Activated CD4-positive, alpha-beta T cell treated with anti-CD3 and anti-CD28 coated beads for 4 hours (primary cell): ENCODE data around the gene TMEM131L.
"Not testable (repeated sequence)": the region's sequence is repeated elsewhere in the genome, so short reads cannot be mapped to it uniquely, and the experiment has no call there.

Experiments
- DNase-seq, 2 donors: peaks; one replicate each; pipeline ENCODE4 v3.0.0-alpha.2; 2020

The TMEM131L gene

GRCh38 chr4:153448003-153448731, 18.0 kb upstream of the TMEM131L start:
- DNase-seq: no peak

- no peak for DNase-seq
Observed at GRCh38 chr4:153449338-153449737, 16.8 kb upstream of the TMEM131L start.

DNA sequence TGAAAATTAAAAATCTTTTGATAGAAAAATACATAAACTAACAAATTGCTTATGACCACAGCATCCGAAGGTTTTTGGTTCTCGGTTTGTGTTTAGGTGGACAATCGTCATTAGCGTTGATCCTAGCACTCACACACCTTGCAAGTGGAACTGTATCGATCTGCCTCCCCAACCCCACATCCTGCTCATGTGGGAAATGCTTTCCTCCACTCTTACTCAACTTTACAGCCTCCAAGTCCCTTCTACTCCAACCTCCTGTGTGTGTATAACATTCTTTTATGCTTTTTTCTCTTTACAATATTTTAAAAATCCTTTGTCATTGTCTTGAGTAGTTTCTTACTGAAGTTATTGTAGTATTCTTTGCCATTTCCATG, 15.6 kb upstream of the TMEM131L start:
- DNase-seq: no peak

GRCh38 chr4:153451145-153451544, 15.0 kb upstream of the TMEM131L start:
- not testable (repeated sequence) for DNase-seq

DNA sequence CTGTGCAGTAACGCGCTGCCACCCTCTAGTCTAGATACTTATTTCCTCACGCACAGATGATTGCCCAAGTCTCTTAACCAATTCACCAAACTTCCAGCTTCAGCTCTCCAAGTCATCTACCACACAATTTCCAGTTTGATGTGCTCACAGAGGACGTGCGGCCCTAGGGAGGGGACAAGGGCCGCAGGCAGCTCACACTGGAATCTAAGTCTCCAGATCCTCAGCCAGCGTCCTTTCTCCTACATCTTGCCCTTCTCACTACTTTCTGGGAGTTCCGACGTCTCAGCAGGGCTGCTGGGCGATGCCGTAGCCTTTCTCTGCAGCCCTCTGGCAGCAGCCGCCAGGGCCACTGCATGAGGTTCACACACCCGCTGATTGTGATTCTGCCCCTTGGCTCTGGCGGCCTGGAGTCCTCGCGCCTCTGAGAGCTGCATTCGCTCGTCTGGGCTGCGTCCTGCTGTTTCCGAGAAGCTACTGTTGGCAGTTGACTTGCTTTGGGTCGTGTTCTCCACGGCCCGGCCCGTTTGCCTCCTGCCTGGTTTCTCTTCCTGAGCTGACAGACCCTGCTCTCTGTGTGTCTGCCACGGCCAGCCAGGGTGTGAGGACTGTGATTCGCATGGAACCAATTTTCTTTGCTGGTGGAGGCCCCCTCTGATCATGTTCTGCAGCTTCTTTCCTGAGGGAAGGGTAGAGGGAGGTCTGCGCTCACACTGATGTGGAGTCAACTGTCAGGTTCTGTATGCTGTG, 14.1 kb upstream of the TMEM131L start:
- DNase-seq: no peak

DNA sequence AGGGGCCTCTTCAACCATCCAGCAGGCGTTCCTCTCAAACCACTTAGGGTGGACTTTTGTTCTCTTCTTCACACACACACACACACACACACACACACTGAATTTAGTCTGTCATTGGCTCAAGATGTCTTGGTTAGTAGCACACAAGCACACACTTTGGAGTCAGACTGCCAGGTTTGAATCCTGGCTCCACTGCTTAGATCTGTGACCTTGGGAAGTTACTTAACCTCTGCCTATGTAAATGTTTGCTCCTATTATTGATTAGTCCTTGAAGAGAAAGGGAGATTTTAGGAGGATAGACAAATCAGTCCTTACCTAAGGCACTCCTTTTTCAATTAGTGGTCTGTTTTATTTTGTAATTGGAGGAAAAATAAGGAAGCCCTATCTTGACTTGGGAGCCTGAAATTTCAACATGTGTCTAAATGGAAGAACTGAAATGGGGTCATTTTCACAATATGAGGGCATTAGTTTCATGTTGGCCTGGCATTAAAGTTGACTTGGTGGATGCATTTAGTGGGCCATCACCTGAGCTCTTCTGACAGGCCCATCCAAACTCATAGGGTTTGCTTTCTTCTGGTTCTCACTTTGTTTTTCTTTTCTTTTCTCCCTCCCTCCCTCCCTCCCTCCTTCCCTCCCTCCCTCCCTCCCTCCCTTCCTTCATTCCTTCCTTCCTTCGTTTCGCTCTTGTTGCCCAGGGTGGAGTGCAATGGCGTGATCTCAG, 13.3 kb upstream of the TMEM131L start:
- no peak for DNase-seq

DNA sequence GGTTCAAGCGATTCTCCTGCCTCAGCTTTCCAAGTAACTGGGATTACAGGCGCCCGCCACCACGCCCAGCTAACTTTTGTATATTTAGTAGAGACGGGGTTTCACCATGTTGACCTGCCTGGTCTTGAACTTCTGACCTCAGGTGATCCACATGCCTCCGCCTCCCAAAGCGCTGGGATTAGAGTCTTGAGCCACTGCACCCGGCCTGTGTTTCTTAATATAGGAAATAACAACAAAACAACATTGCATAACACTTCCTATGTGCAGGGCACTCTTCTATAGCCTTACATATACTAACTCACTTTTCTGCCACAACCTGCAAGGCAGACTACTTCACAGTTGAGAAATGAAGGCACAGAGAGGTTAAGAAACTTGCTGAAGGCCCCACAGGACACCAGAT, 12.8 kb upstream of the TMEM131L start:
- no peak for DNase-seq

GRCh38 chr4:153458969-153459368, 7.2 kb upstream of the TMEM131L start:
- no peak for DNase-seq

- DNase-seq: not testable (repeated sequence)
Observed at GRCh38 chr4:153461549-153461948, 4.6 kb upstream of the TMEM131L start.

- DNase-seq: no peak
Observed at GRCh38 chr4:153464068-153464467, 2.1 kb upstream of the TMEM131L start.

DNA sequence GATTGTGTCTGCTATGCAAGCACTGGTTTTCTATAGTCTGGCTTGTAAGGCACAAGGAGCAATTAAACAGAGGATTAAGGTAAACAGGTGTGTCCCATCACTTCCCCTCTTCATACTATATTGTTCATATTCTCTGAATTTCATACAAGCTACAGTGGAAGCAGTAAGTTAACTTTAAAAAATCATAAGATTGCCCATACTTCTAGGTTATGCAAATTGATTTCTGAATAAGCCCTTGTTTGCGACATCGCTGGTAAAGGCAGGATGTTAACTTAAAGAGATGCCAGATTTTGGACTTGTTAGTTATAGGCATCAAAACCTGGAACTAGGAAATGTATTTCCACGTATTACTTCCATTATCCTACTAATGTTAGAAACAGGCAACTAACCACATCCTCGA, 1.0 kb upstream of the TMEM131L start:
- no peak for DNase-seq

DNA sequence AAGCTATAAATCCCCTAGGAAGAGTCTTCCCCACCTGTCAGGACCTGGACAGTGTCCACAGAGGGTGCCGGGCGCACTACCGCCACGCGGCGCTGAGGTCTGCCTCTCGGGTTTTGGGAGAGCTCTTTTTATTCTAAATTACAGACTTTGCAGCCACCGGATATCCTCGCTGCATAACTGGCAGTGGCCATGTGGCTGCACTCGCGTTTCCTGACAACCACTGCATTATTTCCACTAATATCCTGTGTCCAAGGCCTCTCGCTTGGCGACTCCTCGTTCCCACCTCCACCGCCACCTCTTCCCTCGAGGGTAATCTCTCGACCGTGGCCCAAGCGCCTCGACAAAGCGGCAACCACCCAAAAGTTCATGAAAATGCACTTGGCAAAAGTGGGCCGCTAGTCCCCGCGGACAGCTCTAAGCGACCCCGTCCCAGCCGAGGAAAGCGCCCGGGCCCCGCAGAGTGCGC, 512 bp upstream of the TMEM131L start:
- DNase-seq: peak; percentile 23 to 31

GRCh38 chr4:153466949-153467896, 1.1 kb downstream of the TMEM131L start:
- DNase-seq: peak; percentile 56 to 70

DNA sequence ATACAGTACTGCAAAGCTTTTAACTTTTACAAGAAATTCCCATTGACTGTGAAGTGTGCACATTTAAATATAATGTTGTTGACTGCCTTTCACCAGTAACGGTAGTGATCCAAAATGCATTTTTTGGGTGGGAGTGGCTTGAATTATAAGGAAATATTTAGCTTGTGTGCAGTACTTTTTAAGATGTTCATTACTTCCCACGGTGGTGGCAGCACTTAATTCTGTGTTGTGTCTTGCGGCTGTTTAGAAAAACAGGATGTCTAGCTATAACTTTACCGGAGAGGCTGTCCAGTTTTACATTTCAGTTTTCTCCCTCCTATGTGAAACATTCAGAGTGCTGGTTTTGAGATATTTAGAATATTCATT, 1.7 kb downstream of the TMEM131L start:
- DNase-seq: peak in 1 of 2 donors; percentile 28

GRCh38 chr4:153468587-153468986, 2.4 kb downstream of the TMEM131L start:
- no peak for DNase-seq

GRCh38 chr4:153469031-153469430, 2.9 kb downstream of the TMEM131L start:
- DNase-seq: no peak

DNA sequence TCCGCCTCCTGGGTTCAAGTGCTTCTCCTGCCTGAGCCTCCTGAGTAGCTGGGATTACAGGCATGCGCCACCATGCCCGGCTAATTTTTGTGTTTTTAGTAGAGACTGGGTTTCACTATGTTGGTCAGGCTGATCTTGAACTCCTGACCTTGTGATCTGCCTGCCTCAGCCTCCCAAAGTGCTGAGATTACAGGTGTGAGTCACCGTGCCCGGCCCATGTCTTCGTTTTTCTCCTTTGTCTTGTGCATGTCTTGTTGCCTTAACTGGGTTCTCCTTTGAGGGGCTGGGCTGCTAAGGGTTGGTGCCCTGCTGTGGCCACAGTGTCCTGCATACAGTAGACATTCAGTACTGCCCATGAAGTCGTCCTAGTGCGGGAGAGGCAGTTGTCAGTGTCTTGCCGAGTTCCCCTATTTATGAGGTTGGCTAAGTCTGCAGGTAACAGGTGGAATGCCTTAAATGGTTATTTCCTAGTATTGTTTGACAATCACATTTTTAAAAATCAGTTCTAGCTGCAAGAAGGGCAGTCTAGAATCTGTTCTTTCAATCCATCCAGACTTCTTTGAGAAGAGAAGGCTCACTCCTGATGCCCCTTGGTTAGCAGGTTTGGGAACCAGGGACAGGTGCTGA, 5.0 kb downstream of the TMEM131L start:
- not testable (repeated sequence) for DNase-seq

DNA sequence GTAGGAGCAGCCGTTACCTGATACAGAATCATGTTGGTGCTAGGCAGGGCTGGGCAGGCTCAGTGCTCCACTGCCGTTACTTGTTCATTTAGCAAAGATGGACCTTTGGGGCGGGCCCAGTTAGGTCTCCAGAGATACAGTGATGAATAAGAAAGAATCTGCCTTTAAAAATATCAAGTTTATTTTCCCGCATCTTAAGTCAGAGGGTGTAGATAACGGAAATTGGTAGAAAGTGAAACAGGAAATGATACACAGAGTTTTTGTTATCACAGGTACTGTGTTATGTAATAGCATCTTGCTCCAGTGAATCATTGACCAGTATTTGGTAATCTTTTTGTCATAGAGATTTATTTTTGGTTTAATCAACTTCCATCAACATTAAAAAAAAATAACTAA, 5.5 kb downstream of the TMEM131L start:
- DNase-seq: peak; percentile 42 to 47

DNA sequence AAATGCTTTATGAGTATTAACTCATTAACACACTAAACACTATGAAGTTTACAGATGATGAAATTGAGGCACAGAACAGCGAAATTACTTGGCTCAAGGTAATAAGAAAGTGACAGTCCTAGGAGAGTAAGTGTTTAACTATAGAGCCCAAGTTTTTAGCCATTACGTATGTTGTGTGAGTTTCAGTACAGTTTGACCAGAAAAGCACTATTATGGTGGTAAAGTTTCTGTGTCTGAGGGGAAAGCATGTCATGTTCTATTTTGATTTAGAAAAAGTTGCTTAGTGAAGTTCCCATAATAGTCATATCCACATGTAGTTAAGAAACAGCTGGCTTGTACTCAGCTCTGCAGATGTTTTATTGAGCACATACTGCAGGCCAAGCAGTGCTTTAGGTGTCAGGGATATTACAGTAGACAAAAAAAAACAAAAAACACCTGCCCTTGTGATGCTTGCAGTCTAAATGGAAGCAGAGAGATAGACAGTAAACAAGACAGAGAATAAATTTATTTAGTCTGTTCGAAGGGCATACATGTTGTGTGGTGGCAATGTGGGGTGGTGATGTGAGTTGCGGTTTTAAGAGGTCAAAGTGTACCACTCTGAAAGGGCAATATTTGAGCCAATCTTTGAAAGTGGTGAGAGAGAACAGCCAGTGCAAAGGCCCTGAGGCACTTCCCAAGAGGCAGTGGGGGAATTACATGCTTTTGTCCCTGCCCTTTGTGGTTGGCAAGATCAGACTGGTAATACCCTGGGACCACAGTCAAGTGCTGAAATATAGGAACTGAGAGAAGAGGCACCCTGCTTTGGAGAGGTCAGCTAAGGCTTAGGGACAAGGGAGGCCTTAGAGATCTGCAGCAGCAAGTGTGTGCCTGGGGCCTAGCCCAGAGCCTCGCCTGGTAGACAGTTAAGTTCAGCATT, 6.2 kb downstream of the TMEM131L start:
- DNase-seq: no peak

- DNase-seq: no peak
Observed at GRCh38 chr4:153474251-153474650, 8.1 kb downstream of the TMEM131L start.
